GM06990 (cell line): ENCODE results near the gene EFNA3.

ENCODE experiments used
- DNase-seq: peaks from one replicate; pipeline ENCODE4 v3.0.0-alpha.2; 2011; ENCODE audit not compliant: insufficient read length; ENCODE audit errors: extremely low read depth
- H3K27me3 ChIP-seq: replicated peaks from 2 replicates; pipeline ENCODE4 v1.6.0; 2011; ENCODE audit warnings: low read length; ENCODE audit not compliant: control insufficient read depth, insufficient read depth
- H3K36me3 ChIP-seq: 2 replicates; pipeline ENCODE4 v1.5.1; 2011; ENCODE audit warnings: low read length; ENCODE audit not compliant: control insufficient read depth, insufficient read depth
- H3K4me3 ChIP-seq: replicated peaks from 2 replicates; pipeline ENCODE4 v1.5.1; 2011; ENCODE audit warnings: low read depth, mild to moderate bottlenecking, control low read depth, low read length
- CTCF ChIP-seq: IDR thresholded peaks from 2 replicates; pipeline ENCODE4 v1.5.1; 2011; ENCODE audit warnings: low read length, control low read depth, mild to moderate bottlenecking, inconsistent platforms; ENCODE audit not compliant: insufficient read depth, poor library complexity, severe bottlenecking

EFNA3 gene

GRCh38 chr1:155072531-155073289 is 5.9 kb upstream of the EFNA3 start:
- no peaks in the 10 kb centered on the region for H3K27me3 ChIP-seq

DNA sequence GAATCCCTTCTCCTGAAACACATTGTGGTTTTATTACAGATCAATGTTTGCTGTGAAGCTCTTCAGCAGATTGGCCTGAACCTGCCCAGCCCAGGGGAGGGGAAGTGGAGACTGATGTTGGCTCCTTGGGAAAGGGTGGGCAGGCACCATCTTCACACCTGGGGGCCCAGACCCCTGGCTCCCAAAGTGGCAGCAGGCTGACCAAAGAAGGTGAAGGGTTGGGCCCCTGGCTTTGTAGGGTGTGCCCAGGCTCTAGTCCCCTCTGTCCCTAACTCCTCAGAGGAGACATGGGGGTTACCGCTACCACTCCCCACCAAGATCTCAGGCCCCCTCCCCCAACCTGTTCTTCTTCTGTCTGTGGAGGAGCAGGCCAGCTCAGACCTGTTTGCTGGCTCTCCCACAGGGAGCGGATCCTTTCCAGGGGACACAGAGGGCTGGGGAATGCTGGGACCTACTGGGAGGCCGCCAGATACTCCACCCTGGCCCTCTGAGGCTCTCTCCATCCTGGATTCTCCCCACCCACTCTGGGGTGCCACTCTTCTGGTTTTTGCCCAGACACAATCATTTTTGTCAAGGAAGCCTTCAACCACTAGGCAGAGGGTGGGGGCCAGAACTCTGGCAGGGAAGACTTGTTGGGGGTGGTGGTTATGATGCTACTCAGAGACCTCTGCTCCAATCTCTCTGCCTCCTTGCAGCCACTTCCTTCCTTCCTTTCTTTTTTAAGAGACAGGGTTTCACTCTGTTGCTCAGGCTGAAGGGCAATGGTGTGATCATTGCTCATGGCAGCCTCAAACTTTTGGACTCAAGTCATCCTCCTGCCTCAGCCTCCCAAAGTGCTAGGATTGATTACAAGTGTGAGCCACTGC is 5.0 kb upstream of the EFNA3 start:
- Histone ChIP-seq H3K36me3 (0 out of 2 replicates have a peak, but pooled peaks cover 2% of the 10 kb centered on the region), H3K27me3 (no peaks in the 10 kb centered on the region), H3K4me3 (no peak overlapping the region)
- no peak for TF ChIP-seq CTCF
- DNase-seq: no peak

More at GRCh38 chr1:155072531-155073289, 5.9 kb upstream of the EFNA3 start:
- Histone ChIP-seq H3K36me3 (0 out of 2 replicates have a peak, but pooled peaks cover 2% of the 10 kb centered on the region), H3K4me3 (no peak overlapping the region)
- TF ChIP-seq CTCF: no peak
- no peak for DNase-seq

GRCh38 chr1:155075535-155075934 is 3.1 kb upstream of the EFNA3 start:
- TF ChIP-seq CTCF: no peak
- DNase-seq: no peak
- H3K36me3 ChIP-seq: no peaks in the 10 kb centered on the region
- H3K27me3 ChIP-seq: peaks cover 3% of the 10 kb centered on the region; the same call in 1 of the 2 replicates
- no peak overlapping the region for H3K4me3 ChIP-seq

DNA sequence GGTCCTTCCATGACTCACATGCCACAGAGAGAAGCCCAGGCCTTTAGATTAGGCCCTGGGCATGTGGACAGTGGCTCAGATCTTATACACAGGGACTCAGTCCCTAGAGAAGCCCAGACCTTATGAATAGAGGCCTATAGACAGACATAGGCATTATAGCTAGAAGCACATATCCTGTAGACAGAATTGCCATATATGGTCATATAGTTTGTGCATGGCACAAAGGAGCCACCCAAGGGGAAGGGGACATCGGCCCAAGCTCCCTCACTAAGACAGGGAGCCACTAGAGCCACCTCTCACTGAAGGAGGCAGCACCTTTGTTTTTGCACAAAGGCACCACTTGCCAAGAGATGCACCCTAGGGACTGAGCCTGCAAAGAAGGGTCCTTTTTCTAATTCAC is 2.3 kb upstream of the EFNA3 start:
- no peaks in the 10 kb centered on the region for H3K36me3 ChIP-seq
- peaks cover 3% of the 10 kb centered on the region for H3K27me3 ChIP-seq
- H3K4me3 ChIP-seq: no peak overlapping the region
- DNase-seq: no peak
- TF ChIP-seq CTCF: no peak

GRCh38 chr1:155077346-155077745 is 1.3 kb upstream of the EFNA3 start:
- no peak for TF ChIP-seq CTCF
- Histone ChIP-seq H3K27me3 (peaks cover 3% of the 10 kb centered on the region), H3K4me3 (no peak overlapping the region), H3K36me3 (no peaks in the 10 kb centered on the region)
- no peak for DNase-seq
